ENCODE data around the gene MAMDC4. TPM values are rescaled to one million over a fixed set of nuclear protein-coding genes. Genes with fewer than 3 reads are reported as not detected.
A peak's percentile ranks its signal among the peaks of the same experiment; 100 is the strongest.

Gene MAMDC4
- total RNA-seq, 1 donor from 2014 or later, result 3.7 TPM

DNA sequence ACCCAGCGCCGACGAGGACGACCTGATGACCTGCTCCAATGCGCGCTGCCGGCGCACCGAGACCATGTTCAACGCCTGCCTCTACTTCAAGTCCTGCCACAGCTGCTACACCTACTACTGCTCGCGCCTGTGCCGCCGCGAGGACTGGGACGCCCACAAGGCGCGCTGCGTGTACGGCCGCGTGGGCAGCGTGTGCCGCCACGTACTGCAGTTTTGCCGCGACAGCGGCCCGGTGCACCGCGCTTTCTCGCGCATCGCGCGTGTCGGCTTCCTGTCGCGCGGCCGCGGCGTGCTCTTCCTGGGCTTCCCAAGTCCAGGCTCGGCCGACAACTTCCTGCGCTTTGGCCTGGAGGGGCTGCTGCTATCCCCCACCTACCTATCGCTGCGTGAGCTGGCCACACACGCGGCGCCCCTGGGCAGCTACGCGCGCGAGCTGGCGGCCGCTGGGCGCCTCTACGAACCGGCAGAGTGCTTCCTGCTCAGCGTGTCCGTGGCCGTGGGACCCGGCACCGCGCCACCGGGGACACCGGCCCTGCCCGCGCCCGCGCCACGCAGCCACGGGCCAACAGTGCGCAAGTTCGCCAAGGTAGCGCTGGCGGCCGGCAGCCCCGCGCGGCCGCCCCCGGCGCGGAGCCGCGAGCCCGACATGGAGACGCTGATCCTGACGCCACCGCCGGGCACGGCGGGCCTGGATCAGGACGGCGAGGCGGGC lies 5.6 kb upstream of the MAMDC4 start:
- peak overlapping the region; percentile 25 for H3K4me3 ChIP-seq (ENCODE audit: low read depth, low read length)
- peaks cover 40% of the 10 kb centered on the region for H3K27me3 ChIP-seq (ENCODE audit: control insufficient read depth, insufficient read depth, low read length)
- TF ChIP-seq, protein P1, sequence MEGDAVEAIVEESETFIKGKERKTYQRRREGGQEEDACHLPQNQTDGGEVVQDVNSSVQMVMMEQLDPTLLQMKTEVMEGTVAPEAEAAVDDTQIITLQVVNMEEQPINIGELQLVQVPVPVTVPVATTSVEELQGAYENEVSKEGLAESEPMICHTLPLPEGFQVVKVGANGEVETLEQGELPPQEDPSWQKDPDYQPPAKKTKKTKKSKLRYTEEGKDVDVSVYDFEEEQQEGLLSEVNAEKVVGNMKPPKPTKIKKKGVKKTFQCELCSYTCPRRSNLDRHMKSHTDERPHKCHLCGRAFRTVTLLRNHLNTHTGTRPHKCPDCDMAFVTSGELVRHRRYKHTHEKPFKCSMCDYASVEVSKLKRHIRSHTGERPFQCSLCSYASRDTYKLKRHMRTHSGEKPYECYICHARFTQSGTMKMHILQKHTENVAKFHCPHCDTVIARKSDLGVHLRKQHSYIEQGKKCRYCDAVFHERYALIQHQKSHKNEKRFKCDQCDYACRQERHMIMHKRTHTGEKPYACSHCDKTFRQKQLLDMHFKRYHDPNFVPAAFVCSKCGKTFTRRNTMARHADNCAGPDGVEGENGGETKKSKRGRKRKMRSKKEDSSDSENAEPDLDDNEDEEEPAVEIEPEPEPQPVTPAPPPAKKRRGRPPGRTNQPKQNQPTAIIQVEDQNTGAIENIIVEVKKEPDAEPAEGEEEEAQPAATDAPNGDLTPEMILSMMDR (IDR thresholded peaks at IDR 0.05; ENCODE audit: insufficient read depth, low read length, poor library complexity, severe bottlenecking), result no peak
- DNase-seq (ENCODE audit: low read depth), result no peak
- H3K36me3 ChIP-seq (ENCODE audit: control insufficient read depth, insufficient read depth, low read length), result peaks cover 1% of the 10 kb centered on the region

DNA sequence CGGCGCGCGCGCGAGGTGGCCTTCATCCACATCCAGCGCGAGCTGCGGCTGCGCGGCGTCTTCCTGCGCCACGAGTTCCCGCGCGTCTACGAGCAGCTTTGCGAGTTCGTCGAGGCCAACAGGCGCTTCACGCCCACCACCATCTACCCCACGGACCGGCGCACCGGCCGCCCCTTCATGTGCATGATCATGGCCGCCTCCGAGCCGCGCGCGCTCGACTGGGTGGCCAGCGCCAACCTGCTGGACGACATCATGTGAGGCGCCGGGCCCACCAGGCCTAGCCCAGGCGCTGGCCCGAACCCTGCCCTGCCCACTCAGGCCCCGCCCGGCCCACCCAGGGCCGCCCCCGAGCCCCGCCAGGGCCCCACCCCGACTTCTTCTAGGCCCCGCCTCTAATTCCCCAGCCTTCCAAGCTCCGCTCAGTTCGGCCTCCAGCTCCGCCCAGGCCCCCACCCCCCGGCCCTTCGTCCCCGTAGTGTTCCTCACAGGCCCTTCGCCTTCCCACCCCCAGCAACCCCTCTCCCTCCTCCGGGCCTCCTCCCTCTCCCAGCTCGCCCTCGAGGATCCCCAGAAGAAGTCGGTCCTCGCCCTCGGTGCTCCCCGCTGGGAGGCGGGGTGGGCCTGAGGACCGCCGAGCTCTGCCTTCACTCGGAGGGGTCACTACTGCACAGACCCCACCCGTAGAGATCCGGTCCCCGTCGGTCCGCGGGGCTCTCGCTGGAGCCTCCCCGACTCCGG lies 4.9 kb upstream of the MAMDC4 start:
- peaks cover 2% of the 10 kb centered on the region for H3K36me3 ChIP-seq (ENCODE audit: control insufficient read depth, insufficient read depth, low read length)
- H3K27me3 ChIP-seq (ENCODE audit: control insufficient read depth, insufficient read depth, low read length), result peaks cover 40% of the 10 kb centered on the region
- no peak for DNase-seq (ENCODE audit: low read depth)
- TF ChIP-seq, protein P1 (IDR thresholded peaks at IDR 0.05; ENCODE audit: insufficient read depth, low read length, poor library complexity, severe bottlenecking), result no peak
- H3K4me3 ChIP-seq (ENCODE audit: low read depth, low read length), result peak overlapping the region; percentile 55

DNA sequence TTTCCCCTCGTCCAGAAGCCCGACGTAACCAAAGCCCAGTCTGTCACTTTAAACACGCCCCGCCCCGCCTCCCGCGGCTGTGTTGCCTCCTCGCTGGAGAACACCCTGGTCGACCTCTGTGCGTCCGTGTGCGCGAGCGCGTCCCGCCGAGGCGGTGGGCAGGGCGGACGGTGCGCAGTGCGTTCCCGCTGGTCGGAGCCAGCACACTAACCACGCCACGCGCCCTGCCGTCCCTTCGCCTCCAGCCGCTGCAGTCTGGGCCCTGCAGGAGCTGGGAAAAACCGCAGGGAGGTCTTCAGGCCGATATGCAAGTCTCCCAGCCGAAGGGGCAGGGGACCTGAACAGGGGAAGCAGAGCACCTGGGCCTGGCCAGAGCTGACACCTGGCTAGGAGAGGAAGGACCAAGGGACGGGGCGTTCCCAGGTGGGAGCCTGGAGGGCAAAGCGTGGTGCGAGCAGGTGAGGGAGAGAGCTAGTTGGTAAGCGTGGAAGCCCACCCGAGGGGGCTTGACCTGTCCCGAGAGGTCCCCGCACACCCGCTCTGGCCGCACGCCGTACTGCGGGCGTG lies 4.2 kb upstream of the MAMDC4 start:
- TF ChIP-seq, protein P1 (IDR thresholded peaks at IDR 0.05; ENCODE audit: insufficient read depth, low read length, poor library complexity, severe bottlenecking), result no peak
- Histone ChIP-seq H3K27me3 (ENCODE audit: control insufficient read depth, insufficient read depth, low read length) (peaks cover 40% of the 10 kb centered on the region), H3K36me3 (ENCODE audit: control insufficient read depth, insufficient read depth, low read length) (peaks cover 2% of the 10 kb centered on the region), H3K4me3 (ENCODE audit: low read depth, low read length) (peak overlapping the region; percentile 55)
- no peak for DNase-seq (ENCODE audit: low read depth)

DNA sequence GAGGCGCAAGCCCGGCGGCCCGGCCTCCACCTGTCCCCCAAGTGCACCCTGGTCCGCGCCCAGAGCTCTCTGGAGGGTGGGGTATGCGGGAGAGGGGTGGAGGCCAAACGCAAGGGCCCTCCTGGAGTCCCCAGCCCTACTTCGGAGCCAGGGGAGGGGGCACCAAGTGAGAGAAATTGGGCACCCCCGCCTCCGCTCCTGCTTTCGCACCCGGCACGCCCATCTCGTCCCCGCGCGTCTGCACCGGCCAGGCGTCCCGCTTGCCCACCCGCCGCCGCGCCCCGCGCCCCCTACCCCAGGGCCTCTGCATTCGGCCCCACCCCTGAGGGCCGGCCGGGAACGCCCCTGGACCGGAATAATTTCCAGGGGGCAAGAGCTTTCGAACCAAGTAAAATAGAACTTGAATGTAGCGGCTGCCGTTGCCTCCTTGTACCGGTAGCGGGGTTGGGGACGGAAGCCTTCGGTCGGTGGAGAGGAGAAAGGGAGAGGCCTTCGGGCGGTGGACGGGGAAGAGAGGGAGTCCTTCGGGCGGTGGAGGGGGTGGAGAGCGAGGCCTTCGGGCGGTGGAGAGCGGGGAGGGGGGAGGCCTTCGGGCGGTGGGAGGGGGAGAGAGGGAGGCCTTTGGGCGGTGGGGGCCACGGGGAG lies 3.6 kb upstream of the MAMDC4 start:
- Histone ChIP-seq H3K27me3 (ENCODE audit: control insufficient read depth, insufficient read depth, low read length) (peaks cover 36% of the 10 kb centered on the region), H3K4me3 (ENCODE audit: low read depth, low read length) (peak overlapping the region; percentile 55), H3K36me3 (ENCODE audit: control insufficient read depth, insufficient read depth, low read length) (peaks cover 2% of the 10 kb centered on the region)
- DNase-seq (ENCODE audit: low read depth), result no peak
- TF ChIP-seq, protein P1 (IDR thresholded peaks at IDR 0.05; ENCODE audit: insufficient read depth, low read length, poor library complexity, severe bottlenecking), result no peak

DNA sequence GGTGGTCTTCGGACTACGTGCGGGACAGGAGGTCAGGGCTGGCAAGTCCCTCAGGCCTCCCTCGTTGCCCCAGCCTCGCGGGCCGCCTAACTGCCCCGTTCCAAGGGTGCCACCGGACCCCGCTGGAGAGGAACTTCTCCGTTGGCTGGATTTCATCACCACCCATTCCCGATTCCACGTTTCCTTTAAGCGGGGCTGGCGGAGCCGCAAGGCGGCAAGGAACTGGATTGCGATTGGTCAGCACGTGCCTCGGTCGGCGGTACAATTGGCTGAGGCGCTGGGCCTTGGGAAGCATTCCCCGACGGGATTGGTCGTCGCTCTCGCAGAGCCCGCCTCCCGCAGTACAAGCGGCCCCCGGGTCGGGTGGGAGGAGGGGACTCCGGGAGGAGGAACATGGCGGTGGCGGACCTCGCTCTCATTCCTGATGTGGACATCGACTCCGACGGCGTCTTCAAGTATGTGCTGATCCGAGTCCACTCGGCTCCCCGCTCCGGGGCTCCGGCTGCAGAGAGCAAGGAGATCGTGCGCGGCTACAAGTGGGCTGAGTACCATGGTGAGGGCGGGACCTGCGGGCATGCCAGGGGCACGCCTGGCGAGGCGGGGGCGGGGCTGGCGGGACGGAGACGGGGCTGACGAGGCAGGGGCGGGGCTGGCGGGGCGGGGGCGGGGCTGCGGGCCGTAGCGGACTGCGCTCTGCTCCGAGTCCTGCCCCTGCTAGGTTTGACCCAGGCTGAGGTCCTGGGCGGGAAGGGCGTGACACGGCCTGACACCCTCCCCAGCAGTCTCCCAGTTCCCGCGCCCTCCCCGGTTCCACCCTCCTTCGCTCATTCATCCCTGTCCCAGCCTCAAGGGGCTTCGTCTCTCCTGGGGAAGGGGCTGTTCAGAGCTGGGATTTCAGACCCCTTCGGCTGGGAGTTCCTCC lies 2.8 kb upstream of the MAMDC4 start, which contains the start of gene PHPT1:
Gene PHPT1, plus strand, starts transcription at position 372 of the 922 bp plus-strand sequence. Its CDS starts 22 bp downstream, at position 394.
- DNase-seq (ENCODE audit: low read depth), result peak; percentile 98
- TF ChIP-seq, protein P1 (IDR thresholded peaks at IDR 0.05; ENCODE audit: insufficient read depth, low read length, poor library complexity, severe bottlenecking), result no peak
- H3K27me3 ChIP-seq (ENCODE audit: control insufficient read depth, insufficient read depth, low read length), result peaks cover 28% of the 10 kb centered on the region
- H3K4me3 ChIP-seq (ENCODE audit: low read depth, low read length), result peak within 1 kb of the TSS; percentile 55
- peaks cover 2% of the 10 kb centered on the region for H3K36me3 ChIP-seq (ENCODE audit: control insufficient read depth, insufficient read depth, low read length)

Measured in kidney epithelial cell (primary cell).